Ishikawa (cell line): ENCODE results near the gene ITPR1.

ENCODE experiments used
- CEBPB ChIP-seq: IDR thresholded peaks from 2 replicates; pipeline ENCODE4 v1.6.1; 2012
- CREB1 ChIP-seq: IDR thresholded peaks from 2 replicates; pipeline ENCODE4 v1.6.1; 2012; ENCODE audit warnings: low read depth
- EGR1 ChIP-seq: IDR thresholded peaks from 2 replicates; pipeline ENCODE4 v1.6.1; 2012
- EP300 ChIP-seq: IDR thresholded peaks from 2 replicates; pipeline ENCODE4 v1.6.1; 2012; ENCODE audit warnings: borderline replicate concordance
- FOXM1 ChIP-seq: IDR thresholded peaks from 2 replicates; pipeline ENCODE4 v1.6.1; 2012; ENCODE audit warnings: low read depth, borderline replicate concordance
- MAX ChIP-seq: IDR thresholded peaks from 2 replicates; pipeline ENCODE4 v1.6.1; 2012
- NFIC ChIP-seq: IDR thresholded peaks from 2 replicates; pipeline ENCODE4 v1.6.1; 2012
- RAD21 ChIP-seq: IDR thresholded peaks from 2 replicates; pipeline ENCODE4 v1.6.1; 2012; ENCODE audit warnings: low read depth
- TAF1 ChIP-seq: IDR thresholded peaks from 2 replicates; pipeline ENCODE4 v1.6.1; 2012; ENCODE audit warnings: low read depth, mild to moderate bottlenecking
- TCF12 ChIP-seq: IDR thresholded peaks from 2 replicates; pipeline ENCODE4 v1.6.1; 2012; ENCODE audit warnings: low read depth
- TEAD4 ChIP-seq: IDR thresholded peaks from 2 replicates; pipeline ENCODE4 v1.6.1; 2012
- USF1 ChIP-seq: IDR thresholded peaks from 2 replicates; pipeline ENCODE4 v1.6.1; 2012
- YY1 ChIP-seq: IDR thresholded peaks from 2 replicates; pipeline ENCODE4 v1.6.1; 2012; ENCODE audit warnings: low read depth
- ZBTB7A ChIP-seq: IDR thresholded peaks from 2 replicates; pipeline ENCODE4 v1.6.1; 2012; ENCODE audit warnings: low read depth
- TF ChIP-seq, protein P1 (sequence below): IDR thresholded peaks from 2 replicates; pipeline ENCODE4 v1.6.1; 2012; ENCODE audit warnings: low read depth, mild to moderate bottlenecking

Gene ITPR1

GRCh38 chr3:4690277-4690676 is 197.1 kb downstream of the ITPR1 start:
- TF ChIP-seq CEBPB = no peak
- no peak for TF ChIP-seq YY1
- no peak for TF ChIP-seq FOXM1
- TF ChIP-seq TAF1 = no peak
- no peak for TF ChIP-seq CREB1
- TF ChIP-seq NFIC = no peak
- TF ChIP-seq USF1 = no peak
- no peak for TF ChIP-seq MAX
- TF ChIP-seq EGR1 = no peak
- TF ChIP-seq, protein P1, sequence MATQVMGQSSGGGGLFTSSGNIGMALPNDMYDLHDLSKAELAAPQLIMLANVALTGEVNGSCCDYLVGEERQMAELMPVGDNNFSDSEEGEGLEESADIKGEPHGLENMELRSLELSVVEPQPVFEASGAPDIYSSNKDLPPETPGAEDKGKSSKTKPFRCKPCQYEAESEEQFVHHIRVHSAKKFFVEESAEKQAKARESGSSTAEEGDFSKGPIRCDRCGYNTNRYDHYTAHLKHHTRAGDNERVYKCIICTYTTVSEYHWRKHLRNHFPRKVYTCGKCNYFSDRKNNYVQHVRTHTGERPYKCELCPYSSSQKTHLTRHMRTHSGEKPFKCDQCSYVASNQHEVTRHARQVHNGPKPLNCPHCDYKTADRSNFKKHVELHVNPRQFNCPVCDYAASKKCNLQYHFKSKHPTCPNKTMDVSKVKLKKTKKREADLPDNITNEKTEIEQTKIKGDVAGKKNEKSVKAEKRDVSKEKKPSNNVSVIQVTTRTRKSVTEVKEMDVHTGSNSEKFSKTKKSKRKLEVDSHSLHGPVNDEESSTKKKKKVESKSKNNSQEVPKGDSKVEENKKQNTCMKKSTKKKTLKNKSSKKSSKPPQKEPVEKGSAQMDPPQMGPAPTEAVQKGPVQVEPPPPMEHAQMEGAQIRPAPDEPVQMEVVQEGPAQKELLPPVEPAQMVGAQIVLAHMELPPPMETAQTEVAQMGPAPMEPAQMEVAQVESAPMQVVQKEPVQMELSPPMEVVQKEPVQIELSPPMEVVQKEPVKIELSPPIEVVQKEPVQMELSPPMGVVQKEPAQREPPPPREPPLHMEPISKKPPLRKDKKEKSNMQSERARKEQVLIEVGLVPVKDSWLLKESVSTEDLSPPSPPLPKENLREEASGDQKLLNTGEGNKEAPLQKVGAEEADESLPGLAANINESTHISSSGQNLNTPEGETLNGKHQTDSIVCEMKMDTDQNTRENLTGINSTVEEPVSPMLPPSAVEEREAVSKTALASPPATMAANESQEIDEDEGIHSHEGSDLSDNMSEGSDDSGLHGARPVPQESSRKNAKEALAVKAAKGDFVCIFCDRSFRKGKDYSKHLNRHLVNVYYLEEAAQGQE = no peak
- no peak for TF ChIP-seq TCF12
- TF ChIP-seq TEAD4 = no peak
- no peak for TF ChIP-seq RAD21
- TF ChIP-seq EP300 = no peak
- TF ChIP-seq ZBTB7A = no peak

DNA sequence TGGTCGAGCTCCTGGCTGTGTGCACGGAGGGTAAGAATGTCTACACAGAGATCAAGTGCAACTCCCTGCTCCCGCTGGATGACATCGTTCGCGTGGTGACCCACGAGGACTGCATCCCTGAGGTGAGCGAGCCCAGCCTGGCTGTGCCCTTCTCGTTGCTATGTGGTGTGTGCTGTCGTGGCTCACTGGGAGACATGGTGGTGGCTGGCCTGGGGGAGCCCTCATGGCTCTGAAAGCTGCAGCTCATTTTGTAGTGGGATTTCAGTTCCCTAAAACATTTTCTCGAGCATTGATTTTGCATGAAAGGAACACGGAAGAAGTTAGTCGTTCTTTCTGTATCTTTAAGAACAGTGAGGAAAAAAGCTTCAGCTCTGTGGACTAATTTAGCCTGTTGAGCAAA is 200.5 kb downstream of the ITPR1 start:
- no peak for TF ChIP-seq EP300

- TF ChIP-seq TAF1 = no peak
- TF ChIP-seq TEAD4 = no peak
- no peak for TF ChIP-seq CEBPB
- no peak for TF ChIP-seq TCF12
- TF ChIP-seq USF1 = no peak
- no peak for TF ChIP-seq EP300
- TF ChIP-seq, protein P1 = no peak
- TF ChIP-seq NFIC = no peak
- TF ChIP-seq YY1 = no peak
- TF ChIP-seq RAD21 = no peak
- no peak for TF ChIP-seq ZBTB7A
- no peak for TF ChIP-seq MAX
- TF ChIP-seq EGR1 = no peak
- TF ChIP-seq CREB1 = no peak
- no peak for TF ChIP-seq FOXM1
Observed at GRCh38 chr3:4695846-4696245, 202.7 kb downstream of the ITPR1 start.

- TF ChIP-seq USF1 = no peak
- no peak for TF ChIP-seq CEBPB
- no peak for TF ChIP-seq EGR1
- no peak for TF ChIP-seq EP300
- TF ChIP-seq MAX = no peak
- TF ChIP-seq ZBTB7A = no peak
- TF ChIP-seq NFIC = no peak
- TF ChIP-seq, protein P1 = no peak
- no peak for TF ChIP-seq RAD21
Observed at GRCh38 chr3:4696266-4696665, 203.1 kb downstream of the ITPR1 start.
